Keratinocyte (primary cell): ENCODE results near the gene VPS8. TPM values are rescaled to one million over a fixed set of nuclear protein-coding genes. Genes with fewer than 3 reads are reported as not detected.

Experiments used
- DNase-seq: peaks from one replicate; pipeline ENCODE4 v3.0.0-alpha.2; 2011; ENCODE audit warnings: low read depth, missing footprints, low spot score
- FAIRE-seq: peaks from 2 replicates; lab custom pipeline; 2011; peaks lifted over from hg19 to GRCh38; lab: Jason Lieb, UNC
- H2AFZ ChIP-seq: 2 replicates; pipeline ENCODE4 v1.6.0; 2012; ENCODE audit warnings: low read length, control low read depth, inconsistent platforms; ENCODE audit not compliant: control insufficient read depth
- H3K27ac ChIP-seq: 2 replicates; pipeline ENCODE4 v1.5.1; 2011; ENCODE audit warnings: low read length; ENCODE audit not compliant: control insufficient read depth, insufficient read depth
- H3K27me3 ChIP-seq: 3 replicates; pipeline ENCODE4 v1.6.0; 2011; ENCODE audit warnings: low read length; ENCODE audit not compliant: control insufficient read depth, insufficient read depth; ENCODE audit errors: extremely low read depth
- H3K36me3 ChIP-seq, 2 experiments: 2 replicates in 1 of 2; 3 replicates in 1 of 2; pipeline ENCODE4 v1.5.1; 2011; ENCODE audit warnings: low read length in 2 of 2, mild to moderate bottlenecking in 1 of 2; ENCODE audit not compliant: control insufficient read depth in 2 of 2, insufficient read depth in 2 of 2; ENCODE audit errors: extremely low read depth in 1 of 2
- H3K4me1 ChIP-seq: 3 replicates; pipeline ENCODE4 v1.5.1; 2011; ENCODE audit warnings: low read length; ENCODE audit not compliant: control insufficient read depth, insufficient read depth; ENCODE audit errors: extremely low read depth
- H3K4me2 ChIP-seq: 3 replicates; pipeline ENCODE4 v1.6.0; 2011; ENCODE audit warnings: low read depth, low read length; ENCODE audit not compliant: control insufficient read depth, insufficient read depth; ENCODE audit errors: extremely low read depth
- H3K4me3 ChIP-seq, 3 experiments: fragments of 200-600 bp in 1 of 3; sonication (generic) in 1 of 3; 2 replicates in 2 of 3; 3 replicates in 1 of 3; pipeline ENCODE4 v1.5.1; 2011 to 2016; ENCODE audit warnings: low read length in 3 of 3, mild to moderate bottlenecking in 3 of 3, control low read depth in 2 of 3, inconsistent platforms in 1 of 3, low read depth in 1 of 3, mixed read lengths in 1 of 3, mixed run types in 1 of 3, moderate library complexity in 1 of 3; ENCODE audit not compliant: control insufficient read depth in 2 of 3, insufficient read depth in 2 of 3; ENCODE audit errors: extremely low read depth in 1 of 3
- H3K79me2 ChIP-seq: 2 replicates; pipeline ENCODE4 v1.6.0; 2012; ENCODE audit warnings: low read length; ENCODE audit not compliant: control insufficient read depth, insufficient read depth
- H3K9ac ChIP-seq: 3 replicates; pipeline ENCODE4 v1.6.0; 2011; ENCODE audit warnings: low read length; ENCODE audit not compliant: control insufficient read depth, insufficient read depth; ENCODE audit errors: extremely low read depth
- H3K9me1 ChIP-seq: 3 replicates; pipeline ENCODE4 v1.6.0; 2011; ENCODE audit warnings: low read length; ENCODE audit not compliant: control insufficient read depth, insufficient read depth; ENCODE audit errors: extremely low read depth
- H3K9me3 ChIP-seq: 2 replicates; pipeline ENCODE4 v1.5.1; 2012; ENCODE audit warnings: low read depth, low read length; ENCODE audit not compliant: control insufficient read depth
- H4K20me1 ChIP-seq: 3 replicates; pipeline ENCODE4 v1.6.0; 2011; ENCODE audit warnings: low read length; ENCODE audit not compliant: control insufficient read depth, insufficient read depth; ENCODE audit errors: extremely low read depth
- CTCF ChIP-seq, 3 experiments: IDR thresholded peaks in 1 of 3; conservative IDR thresholded peaks in 1 of 3; optimal IDR thresholded peaks in 1 of 3; 2 replicates in 2 of 3; 3 replicates in 1 of 3; pipeline versions ENCODE3 to v1.5.1; 2011; ENCODE audit warnings: low read length in 3 of 3, mild to moderate bottlenecking in 3 of 3, moderate library complexity in 2 of 3, control low read depth in 1 of 3, inconsistent platforms in 1 of 3; ENCODE audit not compliant: insufficient read depth in 2 of 3; ENCODE audit errors: extremely low read depth in 1 of 3
- EZH2 ChIP-seq: IDR thresholded peaks from one replicate; pipeline ENCODE4 v1.6.1; 2012; ENCODE audit warnings: inconsistent platforms, mild to moderate bottlenecking, low read length, moderate library complexity
- dilution Hi-C: fragments of 300-500 bp; cut with MboI; formaldehyde crosslinking; loops from one replicate; pipeline ENCODE4 v1.7.0; 2020; ENCODE audit warnings: low sequenced_read_pairs; ENCODE audit not compliant: extremely low pct_ligation_motif_present
- polyA plus RNA-seq, 5 experiments: library from polyadenylated mRNA; depleted of rRNA in 3 of 5; stranded (reverse) in 3 of 5; stranded (forward) in 1 of 5; unstranded in 1 of 5; fragments of >200 nt; gene quantifications; 1 replicate in 1 of 5; 2 replicates in 3 of 5; 3 replicates in 1 of 5; pipeline versions ENCODE4 v1.2.1 to v1.2.3, GENCODE V29; 2011 to 2012; ENCODE audit warnings: missing spikeins in 2 of 5, low read depth in 1 of 5, low replicate concordance in 1 of 5

VPS8 gene
- polyA plus RNA-seq, 1 donor (not counting 4 experiments of a cell fraction or from before 2014, with no cell fraction given) = 28.4 TPM

- Histone ChIP-seq H3K9me3 (no peaks in the 10 kb centered on the region), H3K27me3 (peaks cover 4% of the 10 kb centered on the region), H3K36me3 (no peaks in the 10 kb centered on the region), H3K4me2 (no peak overlapping the region), H2AFZ (no peak overlapping the region), H4K20me1 (peaks cover 2% of the 10 kb centered on the region), H3K27ac (no peak overlapping the region), H3K4me1 (no peaks in the 10 kb centered on the region), H3K4me3 (no peak overlapping the region), H3K9me1 (no peaks in the 10 kb centered on the region), H3K9ac (no peak overlapping the region), H3K79me2 (no peaks in the 10 kb centered on the region)
- dilution Hi-C loops = no loop called here
- FAIRE-seq = no peak
- DNase-seq = no peak
- no peak for TF ChIP-seq CTCF (optimal IDR thresholded peaks at IDR 0.05 in 1 of 3, IDR thresholded peaks at IDR 0.05 in 1 of 3, conservative IDR thresholded peaks at IDR 0.05 in 1 of 3; ENCODE audit: extremely low read depth in 1 of 3, insufficient read depth in 2 of 3, low read length in 3 of 3)
- no peak for TF ChIP-seq EZH2
These were observed 30.9 kb upstream of the VPS8 start for GRCh38 chr3:184780981-184781515.

- peaks cover 2% of the 10 kb centered on the region for H4K20me1 ChIP-seq
- dilution Hi-C loops = no loop called here
- no peak for DNase-seq
- no peaks in the 10 kb centered on the region for H3K79me2 ChIP-seq
- no peaks in the 10 kb centered on the region for H3K9me3 ChIP-seq
- H3K4me3 ChIP-seq = no peak overlapping the region
- no peak overlapping the region for H3K27ac ChIP-seq
- no peak overlapping the region for H3K9ac ChIP-seq
- H2AFZ ChIP-seq = no peak overlapping the region
- H3K36me3 ChIP-seq = no peaks in the 10 kb centered on the region
- no peak for FAIRE-seq
- TF ChIP-seq EZH2 = no peak
- TF ChIP-seq CTCF (optimal IDR thresholded peaks at IDR 0.05 in 1 of 3, IDR thresholded peaks at IDR 0.05 in 1 of 3, conservative IDR thresholded peaks at IDR 0.05 in 1 of 3; ENCODE audit: extremely low read depth in 1 of 3, insufficient read depth in 2 of 3, low read length in 3 of 3) = no peak
- no peaks in the 10 kb centered on the region for H3K4me1 ChIP-seq
- H3K9me1 ChIP-seq = no peaks in the 10 kb centered on the region
- no peak overlapping the region for H3K4me2 ChIP-seq
- peaks cover 7% of the 10 kb centered on the region for H3K27me3 ChIP-seq
These were observed 30.2 kb upstream of the VPS8 start for GRCh38 chr3:184781801-184782200.
